K562 (cell line): ENCODE data around the gene UBASH3B.

Experiments
- POLR2A ChIP-seq: fragments of 450-650 bp; conservative IDR thresholded peaks from 2 replicates; pipeline ENCODE4 v1.6.1; 2016
- ZFP36 ChIP-seq: fragments of 150-350 bp; IDR thresholded peaks from 2 replicates; pipeline ENCODE4 v1.6.1; 2018; ENCODE audit warnings: low read length, low read depth; ENCODE audit not compliant: partially characterized antibody
- TF ChIP-seq, protein P1 (sequence below), 2 experiments: fragments of 450-650 bp in 1 of 2; sonication (generic) in 1 of 2; formaldehyde crosslinking in 1 of 2; IDR thresholded peaks in 1 of 2; conservative IDR thresholded peaks in 1 of 2; 2 replicates each; pipeline versions ENCODE4 v1.6.1 to v1.8.1; 2016 to 2023; ENCODE audit warnings: mild to moderate bottlenecking in 2 of 2, moderate library complexity in 2 of 2, inconsistent platforms in 1 of 2, missing genetic modification reagents in 1 of 2

DNA sequence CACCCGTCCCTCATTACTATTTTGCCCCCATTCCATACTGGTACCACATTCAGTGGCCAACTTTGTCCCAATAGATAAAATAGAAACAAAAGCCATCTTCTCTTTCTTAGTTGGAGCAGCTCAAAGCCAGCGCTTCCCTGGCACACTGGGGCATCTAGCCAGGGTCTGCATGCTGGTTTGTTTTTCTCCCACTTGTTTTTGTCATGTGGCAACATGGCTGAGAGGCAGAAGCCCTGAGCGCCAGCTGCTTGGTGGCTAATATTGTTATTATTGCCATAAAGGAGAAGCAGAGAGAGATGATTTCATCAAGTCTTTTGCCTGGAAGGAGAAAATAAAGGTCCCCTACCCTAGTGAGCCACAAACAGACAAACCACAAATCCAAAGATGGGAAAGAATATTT is 134.4 kb downstream of the UBASH3B start:
- TF ChIP-seq POLR2A, result no peak
- no peak for TF ChIP-seq ZFP36
- TF ChIP-seq, protein P1, sequence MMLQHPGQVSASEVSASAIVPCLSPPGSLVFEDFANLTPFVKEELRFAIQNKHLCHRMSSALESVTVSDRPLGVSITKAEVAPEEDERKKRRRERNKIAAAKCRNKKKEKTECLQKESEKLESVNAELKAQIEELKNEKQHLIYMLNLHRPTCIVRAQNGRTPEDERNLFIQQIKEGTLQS (IDR thresholded peaks at IDR 0.05), result no peak
- TF ChIP-seq, protein P1 (CRISPR knock-in tag; conservative IDR thresholded peaks at IDR 0.05), result no peak
